CD4-positive, alpha-beta T cell treated with Interleukin-4 for 4 hours (primary cell): ENCODE results near the gene FMNL2.

ENCODE experiments used
- DNase-seq: peaks from one replicate; pipeline ENCODE4 v3.0.0-alpha.2; 2020

The FMNL2 gene

GRCh38 chr2:152624805-152625204, 289.8 kb downstream of the FMNL2 start:
- DNase-seq: no peak

GRCh38 chr2:152626911-152627339, 292.0 kb downstream of the FMNL2 start:
- no peak for DNase-seq

- DNase-seq: no peak
Observed at GRCh38 chr2:152627351-152627957, 292.5 kb downstream of the FMNL2 start.

GRCh38 chr2:152629202-152629601, 294.2 kb downstream of the FMNL2 start:
- no peak for DNase-seq

GRCh38 chr2:152630466-152630865, 295.5 kb downstream of the FMNL2 start:
- no peak for DNase-seq

GRCh38 chr2:152632736-152633135, 297.8 kb downstream of the FMNL2 start:
- DNase-seq: no peak

- peak; percentile 70 for DNase-seq
Observed at GRCh38 chr2:152635635-152636298, 300.8 kb downstream of the FMNL2 start.

GRCh38 chr2:152637251-152637650, 302.3 kb downstream of the FMNL2 start:
- DNase-seq: no peak

- DNase-seq: no peak
Observed at GRCh38 chr2:152638056-152638455, 303.1 kb downstream of the FMNL2 start.

GRCh38 chr2:152638590-152638989, 303.6 kb downstream of the FMNL2 start:
- DNase-seq: no peak

- no peak for DNase-seq
Observed at GRCh38 chr2:152644189-152644873, 309.4 kb downstream of the FMNL2 start.

GRCh38 chr2:152646264-152646663, 311.3 kb downstream of the FMNL2 start:
- DNase-seq: no peak

- DNase-seq: no peak
Observed at GRCh38 chr2:152646775-152647174, 311.8 kb downstream of the FMNL2 start.

- no peak for DNase-seq
Observed at GRCh38 chr2:152647552-152647951, 312.6 kb downstream of the FMNL2 start.

- no peak for DNase-seq
Observed at GRCh38 chr2:152648336-152648735, 313.4 kb downstream of the FMNL2 start.

- DNase-seq: no peak
Observed at GRCh38 chr2:152649997-152650396, 315.0 kb downstream of the FMNL2 start.

- DNase-seq: no peak
Observed at GRCh38 chr2:152650768-152651371, 315.9 kb downstream of the FMNL2 start.

GRCh38 chr2:152651834-152652233, 316.9 kb downstream of the FMNL2 start:
- no peak for DNase-seq

GRCh38 chr2:152655880-152656279, 320.9 kb downstream of the FMNL2 start:
- no peak for DNase-seq

GRCh38 chr2:152657043-152657442, 322.1 kb downstream of the FMNL2 start:
- no peak for DNase-seq

- no peak for DNase-seq
Observed at GRCh38 chr2:152658221-152658620, 323.2 kb downstream of the FMNL2 start.

- no peak for DNase-seq
Observed at GRCh38 chr2:152661076-152661475, 326.1 kb downstream of the FMNL2 start.

- no peak for DNase-seq
Observed at GRCh38 chr2:152664725-152665124, 329.8 kb downstream of the FMNL2 start.

- DNase-seq: no peak
Observed at GRCh38 chr2:152674334-152674733, 339.4 kb downstream of the FMNL2 start.
